Sigmoid colon (tissue), 7 donors: Measurements from ENCODE around the gene RPN2. TPM values are rescaled to one million over a fixed set of nuclear protein-coding genes. Genes with fewer than 3 reads are reported as not detected.
"Not testable (repeated sequence)": the region's sequence is repeated elsewhere in the genome, so short reads cannot be mapped to it uniquely, and the experiment has no call there.

Experiments
- DNase-seq: peaks from one replicate; pipeline ENCODE4 v3.0.0-alpha.2; 2019
- H3K27ac ChIP-seq, 4 donors: fragments of 200-600 bp; sonication (generic); one replicate each; pipeline ENCODE4 v1.5.1; 2016 to 2019; ENCODE audit warnings: mild to moderate bottlenecking in 1 of 4
- H3K27me3 ChIP-seq, 3 donors: fragments of 200-600 bp; sonication (generic); one replicate each; pipeline ENCODE4 v1.5.1; 2019; ENCODE audit warnings: mild to moderate bottlenecking in 1 of 3
- H3K36me3 ChIP-seq, 4 donors: fragments of 200-600 bp; sonication (generic); one replicate each; pipeline ENCODE4 v1.5.1; 2016 to 2019
- H3K4me1 ChIP-seq, 4 donors: fragments of 200-600 bp; sonication (generic); one replicate each; pipeline ENCODE4 v1.5.1; 2017 to 2019
- H3K4me3 ChIP-seq, 4 donors: fragments of 200-600 bp; sonication (generic); one replicate each; pipeline ENCODE4 v1.5.1; 2017 to 2019; ENCODE audit warnings: mild to moderate bottlenecking in 2 of 4, moderate library complexity in 1 of 4
- H3K9me3 ChIP-seq, 4 donors: fragments of 200-600 bp in 3 of 4; sonication (generic) in 3 of 4; one replicate each; pipeline versions ENCODE4 v1.5.1 to v1.6.1; 2013 to 2019
- EP300 ChIP-seq, 4 donors: sonication (generic); formaldehyde crosslinking; IDR thresholded peaks; one replicate each; pipeline ENCODE4 v1.6.1; 2017; ENCODE audit warnings: antibody characterized with exemption in 4 of 4
- POLR2A ChIP-seq, 2 donors: fragments of 450-650 bp; IDR thresholded peaks; one replicate each; pipeline ENCODE4 v1.6.1; 2016; ENCODE audit warnings: antibody characterized with exemption in 2 of 2, mild to moderate bottlenecking in 2 of 2, moderate library complexity in 2 of 2
- POLR2AphosphoS5 ChIP-seq, 4 donors: sonication (generic); formaldehyde crosslinking; IDR thresholded peaks; one replicate each; pipeline ENCODE4 v1.6.1; 2017; ENCODE audit warnings: antibody characterized with exemption in 4 of 4
- WGBS, 2 donors: extraction: QIAGEN DNeasy Blood & Tissue Kit; methylation state at CpG; one replicate each; pipeline ENCODE4 v1.1.7; 2013; 5-methylcytosine and 5-hydroxymethylcytosine counted together
- intact Hi-C: fragments of 100-400 bp; cut with DNase I; formaldehyde crosslinking; loops from one replicate; pipeline ENCODE4 v1.15.1; 2023
- polyA plus RNA-seq, 3 donors: library from polyadenylated mRNA; stranded (reverse); fragments of 200-250 nt; gene quantifications; one replicate each; pipeline ENCODE4 v1.2.3, GENCODE V29; 2013
- total RNA-seq, 4 donors: library from RNA; depleted of rRNA; stranded (reverse); fragments of >200 nt; gene quantifications; one replicate each; pipeline ENCODE4 v1.1.0, GENCODE V29; 2016
- TF ChIP-seq, protein P1 (sequence below), 4 experiments: fragments of 450-650 bp in 3 of 4; fragments of 200-600 bp in 1 of 4; IDR thresholded peaks; one replicate each; pipeline ENCODE4 v1.5.1; 2016 to 2019; ENCODE audit warnings: antibody characterized with exemption in 4 of 4, mild to moderate bottlenecking in 3 of 4, moderate library complexity in 2 of 4
- donor health status: healthy with polysubstance abuse.
- donor health status: Bipolar disorder and iron deficiency.
- donor health status: healthy.

RPN2 gene
- total and polyA plus RNA-seq, 7 donors, result 21.6 to 142 (median 72.8) TPM

DNA sequence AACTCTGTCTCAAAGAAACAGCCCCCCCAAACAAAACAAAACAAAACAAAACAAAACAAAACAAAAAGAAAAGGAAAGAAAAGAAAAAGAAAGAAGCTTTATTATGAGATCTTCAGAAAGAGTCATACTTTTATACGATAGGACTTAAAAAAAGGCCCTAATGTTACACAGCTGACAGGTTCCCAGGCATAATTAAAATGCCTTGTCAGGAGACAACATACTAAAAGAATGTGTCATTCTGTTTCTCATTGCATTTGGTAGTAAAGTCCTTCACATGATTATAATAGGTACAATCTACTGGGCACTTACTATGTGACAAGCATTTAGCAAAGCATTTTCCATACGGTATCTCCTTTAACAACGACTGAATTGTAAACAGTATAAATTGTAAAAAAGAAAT lies 36.4 kb upstream of the RPN2 start:
- H3K4me1 ChIP-seq, result no peaks in the 10 kb centered on the region
- intact Hi-C loops, result no loop called here
- H3K27ac ChIP-seq, result no peak overlapping the region
- H3K4me3 ChIP-seq, result no peak overlapping the region
- DNase-seq, result no peak
- H3K27me3 ChIP-seq, result no peaks in the 10 kb centered on the region
- TF ChIP-seq POLR2AphosphoS5 (IDR thresholded peaks at IDR 0.05) (no peak), EP300 (IDR thresholded peaks at IDR 0.05) (no peak), POLR2A (IDR thresholded peaks at IDR 0.05) (no peak)
- TF ChIP-seq, protein P1, sequence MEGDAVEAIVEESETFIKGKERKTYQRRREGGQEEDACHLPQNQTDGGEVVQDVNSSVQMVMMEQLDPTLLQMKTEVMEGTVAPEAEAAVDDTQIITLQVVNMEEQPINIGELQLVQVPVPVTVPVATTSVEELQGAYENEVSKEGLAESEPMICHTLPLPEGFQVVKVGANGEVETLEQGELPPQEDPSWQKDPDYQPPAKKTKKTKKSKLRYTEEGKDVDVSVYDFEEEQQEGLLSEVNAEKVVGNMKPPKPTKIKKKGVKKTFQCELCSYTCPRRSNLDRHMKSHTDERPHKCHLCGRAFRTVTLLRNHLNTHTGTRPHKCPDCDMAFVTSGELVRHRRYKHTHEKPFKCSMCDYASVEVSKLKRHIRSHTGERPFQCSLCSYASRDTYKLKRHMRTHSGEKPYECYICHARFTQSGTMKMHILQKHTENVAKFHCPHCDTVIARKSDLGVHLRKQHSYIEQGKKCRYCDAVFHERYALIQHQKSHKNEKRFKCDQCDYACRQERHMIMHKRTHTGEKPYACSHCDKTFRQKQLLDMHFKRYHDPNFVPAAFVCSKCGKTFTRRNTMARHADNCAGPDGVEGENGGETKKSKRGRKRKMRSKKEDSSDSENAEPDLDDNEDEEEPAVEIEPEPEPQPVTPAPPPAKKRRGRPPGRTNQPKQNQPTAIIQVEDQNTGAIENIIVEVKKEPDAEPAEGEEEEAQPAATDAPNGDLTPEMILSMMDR (IDR thresholded peaks at IDR 0.05), result no peak
- H3K9me3 ChIP-seq, result no peaks in the 10 kb centered on the region
- peaks cover 0 to 31% (median 0%) of the 10 kb centered on the region in 4 donors for H3K36me3 ChIP-seq
- WGBS, 2 donors, result 81 to 84% methylated on average over 3 of the region's 3 CpGs

DNA sequence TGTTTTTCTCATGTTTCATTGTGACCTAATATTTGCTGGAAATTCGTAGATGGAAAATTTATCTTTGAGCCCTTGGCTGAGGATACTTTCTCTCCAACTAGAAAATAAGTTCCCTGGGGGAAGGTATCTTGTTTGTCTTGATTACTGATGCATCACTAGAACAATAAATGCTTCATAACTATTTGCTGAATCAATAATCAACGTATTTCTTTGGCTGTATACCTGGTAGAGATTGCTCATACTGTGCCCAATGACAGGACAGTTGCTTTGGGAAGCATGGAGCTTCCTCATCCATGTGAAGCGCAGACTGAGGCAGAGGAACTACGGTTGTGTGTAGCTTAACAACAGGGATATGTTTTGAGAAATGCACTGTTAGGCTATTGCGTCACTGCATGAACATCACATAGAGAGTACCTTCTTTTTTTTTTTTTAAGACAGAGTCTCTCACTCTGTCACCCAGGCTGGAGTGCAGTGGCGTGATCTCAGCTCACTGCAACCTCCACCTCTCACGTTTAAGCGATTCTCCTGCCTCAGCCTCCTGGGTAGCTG lies 34.2 kb upstream of the RPN2 start:
- H3K4me3 ChIP-seq, result no peak overlapping the region
- intact Hi-C loops, result no loop called here
- H3K27me3 ChIP-seq, result no peaks in the 10 kb centered on the region
- peaks cover 0 to 27% (median 0%) of the 10 kb centered on the region in 4 donors for H3K36me3 ChIP-seq
- H3K4me1 ChIP-seq, result no peaks in the 10 kb centered on the region
- H3K9me3 ChIP-seq, result no peaks in the 10 kb centered on the region
- TF ChIP-seq POLR2AphosphoS5 (IDR thresholded peaks at IDR 0.05), result no peak
- no peak for TF ChIP-seq EP300 (IDR thresholded peaks at IDR 0.05)
- no peak for TF ChIP-seq POLR2A (IDR thresholded peaks at IDR 0.05)
- TF ChIP-seq, protein P1 (IDR thresholded peaks at IDR 0.05), result no peak
- WGBS, 2 donors, result 93 to 96% methylated on average over 8 of the region's 8 CpGs
- DNase-seq, result no peak
- H3K27ac ChIP-seq, result no peak overlapping the region

DNA sequence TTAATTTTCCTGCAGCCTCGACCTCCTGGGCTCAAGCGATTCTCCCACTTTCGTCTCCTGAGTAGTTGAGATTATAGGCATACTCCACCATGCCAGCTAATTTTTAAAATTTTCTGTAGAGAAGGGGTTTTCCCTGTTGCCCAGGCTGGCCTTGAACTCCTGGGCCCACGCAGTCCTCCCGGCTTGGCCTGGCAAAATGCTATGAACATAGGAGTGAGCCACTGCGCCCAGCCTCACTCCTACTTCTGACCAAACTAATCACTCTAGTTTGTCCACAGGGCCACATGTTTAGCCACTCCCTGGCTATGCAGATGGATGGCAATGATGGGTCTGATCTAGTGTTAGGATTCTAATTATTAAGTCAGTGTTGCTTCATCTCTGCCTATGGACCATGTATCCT lies 31.9 kb upstream of the RPN2 start:
- 96 to 97% methylated on average over 6 of the region's 6 CpGs for WGBS, 2 donors
- no peak for TF ChIP-seq POLR2A (IDR thresholded peaks at IDR 0.05)
- no peak for TF ChIP-seq EP300 (IDR thresholded peaks at IDR 0.05)
- TF ChIP-seq, protein P1 (IDR thresholded peaks at IDR 0.05), result no peak
- TF ChIP-seq POLR2AphosphoS5 (IDR thresholded peaks at IDR 0.05), result no peak

DNA sequence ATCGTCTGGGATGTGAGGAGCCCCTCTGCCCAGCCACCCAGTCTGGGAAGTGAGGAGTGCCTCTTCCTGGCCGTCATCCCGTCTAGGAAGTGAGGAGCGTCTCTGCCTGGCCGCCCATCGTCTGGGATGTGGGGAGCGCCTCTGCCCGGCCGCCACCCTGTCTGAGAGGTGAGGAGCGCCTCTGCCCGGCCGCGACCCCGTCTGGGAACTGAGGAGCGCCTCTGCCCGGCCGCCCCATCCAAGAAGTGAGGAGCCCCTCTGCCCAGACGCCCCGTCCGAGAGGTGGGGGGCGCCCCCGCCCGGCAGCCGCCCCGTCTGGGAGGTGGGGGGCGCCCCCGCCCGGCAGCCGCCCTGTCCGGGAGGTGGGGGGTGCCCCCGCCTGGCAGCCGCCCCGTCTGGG lies 28.3 kb upstream of the RPN2 start:
- H3K27me3 ChIP-seq, intact Hi-C loops, DNase-seq, H3K4me1 ChIP-seq, H3K27ac ChIP-seq, H3K9me3 ChIP-seq, H3K4me3 ChIP-seq: not testable (repeated sequence)
- WGBS, 2 donors, result 97% methylated on average over 33 of the region's 33 CpGs
- H3K36me3 ChIP-seq, result peaks cover 0 to 14% (median 0%) of the 10 kb centered on the region in 4 donors

More for the DNA sequence above, 31.9 kb upstream of the RPN2 start:
- Histone ChIP-seq H3K36me3 (peaks cover 0 to 17% (median 0%) of the 10 kb centered on the region in 4 donors), H3K9me3 (no peaks in the 10 kb centered on the region), H3K27ac (no peak overlapping the region), H3K27me3 (no peaks in the 10 kb centered on the region), H3K4me3 (no peak overlapping the region), H3K4me1 (no peaks in the 10 kb centered on the region)
- intact Hi-C loops, result no loop called here
- no peak for DNase-seq

- no peaks in the 10 kb centered on the region for H3K9me3 ChIP-seq
- no peak overlapping the region for H3K4me3 ChIP-seq
- peaks cover 0 to 14% (median 0%) of the 10 kb centered on the region in 4 donors for H3K36me3 ChIP-seq
- intact Hi-C loops, result no loop called here
- no peak overlapping the region for H3K27ac ChIP-seq
- DNase-seq, result no peak
- TF ChIP-seq POLR2AphosphoS5 (IDR thresholded peaks at IDR 0.05) (no peak), EP300 (IDR thresholded peaks at IDR 0.05) (no peak), POLR2A (IDR thresholded peaks at IDR 0.05) (no peak)
- TF ChIP-seq, protein P1 (IDR thresholded peaks at IDR 0.05), result no peak
- no peaks in the 10 kb centered on the region for H3K4me1 ChIP-seq
- H3K27me3 ChIP-seq, result no peaks in the 10 kb centered on the region
- 90 to 92% methylated on average over 3 of the region's 4 CpGs for WGBS, 2 donors
These were observed 27.6 kb upstream of the RPN2 start for GRCh38 chr20:37151529-37151928.
